Peyer's patch (tissue), 4 donors: ENCODE data around the gene RMC1.

ENCODE experiments used
- CTCF ChIP-seq, 6 experiments: fragments of 450-650 bp in 4 of 6; fragments of 200-600 bp in 2 of 6; sonication (generic) in 1 of 6; IDR thresholded peaks; one replicate each; pipeline ENCODE4 v1.5.1; 2017 to 2019; ENCODE audit warnings: antibody characterized with exemption in 6 of 6, mild to moderate bottlenecking in 3 of 6, moderate library complexity in 1 of 6
- POLR2A ChIP-seq, 2 donors: fragments of 450-650 bp; IDR thresholded peaks; one replicate each; pipeline ENCODE4 v1.5.1; 2017; ENCODE audit warnings: antibody characterized with exemption in 2 of 2, mild to moderate bottlenecking in 2 of 2, moderate library complexity in 2 of 2

- no peak for TF ChIP-seq CTCF (IDR thresholded peaks at IDR 0.05)
- no peak for TF ChIP-seq POLR2A (IDR thresholded peaks at IDR 0.05)
Measured at GRCh38 chr18:23567671-23568070, 64.4 kb downstream of the RMC1 start.
